Stimulated activated CD4-positive, alpha-beta T cell treated with anti-CD3 and anti-CD28 coated beads, Interleukin-12 subunit alpha, Interleukin-12 subunit beta, amount 100 ng/mL, for 48 hours (primary cell): ENCODE results near the gene ZNRF3.

Source experiments
- DNase-seq, 3 donors: peaks; one replicate each; pipeline ENCODE4 v3.0.0-alpha.2; 2020; ENCODE audit warnings: low read depth in 2 of 3, low spot score in 1 of 3

The ZNRF3 gene

DNA sequence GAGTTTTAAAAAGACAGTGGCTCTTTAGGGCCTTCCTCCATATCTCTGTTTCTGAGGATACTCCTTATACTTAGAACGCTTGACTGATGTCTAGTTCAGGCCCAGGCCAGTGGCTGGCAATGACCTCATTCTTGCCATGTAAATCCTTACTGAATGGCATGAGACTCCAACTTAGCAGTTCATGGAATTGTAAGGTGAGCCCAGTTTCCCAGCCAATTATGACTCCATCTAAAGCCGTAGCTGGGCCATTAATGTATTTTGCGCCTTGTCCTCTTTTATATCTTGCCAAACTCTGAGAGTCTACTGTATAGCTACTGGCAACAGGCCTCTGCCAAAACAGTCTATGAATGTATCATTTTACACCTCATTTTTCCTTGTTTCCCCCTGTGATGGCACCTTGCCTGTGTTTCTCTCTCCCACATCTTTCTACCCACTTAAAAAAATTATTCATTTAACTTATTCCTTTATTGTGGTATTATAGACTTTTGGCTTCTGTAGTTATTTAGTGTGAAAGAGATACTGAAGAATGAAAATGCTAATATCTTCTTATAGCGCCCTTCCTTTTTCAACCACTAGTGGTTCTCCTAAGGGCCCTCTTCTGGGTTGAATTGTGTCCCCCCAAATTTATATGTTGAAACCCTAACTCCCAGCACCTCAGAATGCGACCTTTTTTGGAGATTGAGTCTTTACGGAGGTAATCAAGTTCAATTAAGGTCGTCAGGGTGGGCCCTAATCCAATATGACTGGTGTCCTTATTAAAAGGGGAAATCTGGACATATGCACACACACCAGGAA, 67.4 kb downstream of the ZNRF3 start:
- DNase-seq: no peak

DNA sequence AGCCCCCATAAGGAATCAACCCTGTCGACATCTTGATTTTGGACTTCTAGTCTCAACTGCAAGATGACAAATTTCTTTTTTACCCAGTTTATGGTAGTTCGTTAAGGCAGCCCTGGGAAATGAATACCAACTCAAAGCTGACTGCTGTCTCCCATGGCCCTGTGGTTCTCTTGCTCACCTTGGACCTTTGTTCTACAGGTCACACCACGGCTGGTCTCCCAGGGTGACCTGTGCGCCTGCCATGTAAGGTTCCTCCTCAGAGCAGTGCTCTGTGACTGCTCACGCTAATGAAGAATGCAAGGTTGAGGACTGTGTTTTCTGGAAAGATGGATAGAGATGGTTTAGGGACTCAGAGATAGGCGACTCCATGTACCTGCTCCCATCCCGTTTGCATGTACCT, 68.2 kb downstream of the ZNRF3 start:
- no peak for DNase-seq

GRCh38 chr22:28951969-28952521, 68.7 kb downstream of the ZNRF3 start:
- DNase-seq: no peak

- DNase-seq: no peak
Observed at GRCh38 chr22:28952857-28953256, 69.5 kb downstream of the ZNRF3 start.

- DNase-seq: no peak
Observed at GRCh38 chr22:28953403-28953802, 70.0 kb downstream of the ZNRF3 start.

- no peak for DNase-seq
Observed at GRCh38 chr22:28953976-28954880, 70.9 kb downstream of the ZNRF3 start.

GRCh38 chr22:28955817-28956216, 72.4 kb downstream of the ZNRF3 start:
- peak; percentile 70 to 81 (median 78) for DNase-seq

- no peak for DNase-seq
Observed at GRCh38 chr22:28956506-28956905, 73.1 kb downstream of the ZNRF3 start.

DNA sequence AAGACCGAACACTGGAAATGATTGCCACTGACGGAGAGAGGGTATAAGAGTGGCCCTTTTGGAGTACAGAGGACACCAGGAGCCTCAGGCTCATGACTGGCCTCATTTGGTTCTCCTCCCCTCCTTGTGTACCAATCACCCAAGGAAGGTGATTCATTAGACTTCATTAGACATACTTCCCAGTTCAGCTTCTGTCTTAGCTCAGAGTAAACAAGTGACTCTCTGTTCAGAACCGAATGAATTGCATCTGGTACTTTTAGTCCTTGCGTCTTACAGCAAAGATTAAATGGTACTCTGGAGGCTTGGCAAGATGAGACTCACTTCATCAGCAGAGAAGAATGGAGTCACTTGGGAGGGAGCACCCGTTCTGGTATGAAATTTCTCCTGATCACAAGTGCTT, 75.2 kb downstream of the ZNRF3 start:
- no peak for DNase-seq

DNA sequence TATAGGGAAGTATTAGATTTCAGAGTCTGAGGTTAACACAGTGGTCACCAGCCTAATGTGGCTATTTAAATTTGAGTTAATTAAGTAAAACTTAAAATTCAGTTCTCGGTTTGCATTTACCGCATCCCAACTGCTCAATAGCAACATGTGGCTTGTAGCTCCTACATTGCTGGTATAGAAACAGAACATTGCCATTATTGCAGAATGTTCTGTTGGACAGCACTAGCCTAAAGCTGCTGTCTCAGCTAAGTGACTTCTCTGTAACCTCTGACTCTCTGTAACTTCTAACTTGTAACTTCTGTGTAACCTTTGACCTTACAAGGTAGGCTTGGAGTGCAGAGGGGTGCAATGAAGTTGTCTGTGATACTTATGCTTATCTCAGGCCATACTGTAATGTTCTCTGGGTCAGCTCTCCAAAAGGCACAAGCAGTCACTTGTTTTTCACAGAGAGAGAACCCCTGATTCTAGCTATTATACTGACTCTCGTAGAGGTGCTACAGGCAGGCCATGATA, 78.7 kb downstream of the ZNRF3 start:
- DNase-seq: no peak

DNA sequence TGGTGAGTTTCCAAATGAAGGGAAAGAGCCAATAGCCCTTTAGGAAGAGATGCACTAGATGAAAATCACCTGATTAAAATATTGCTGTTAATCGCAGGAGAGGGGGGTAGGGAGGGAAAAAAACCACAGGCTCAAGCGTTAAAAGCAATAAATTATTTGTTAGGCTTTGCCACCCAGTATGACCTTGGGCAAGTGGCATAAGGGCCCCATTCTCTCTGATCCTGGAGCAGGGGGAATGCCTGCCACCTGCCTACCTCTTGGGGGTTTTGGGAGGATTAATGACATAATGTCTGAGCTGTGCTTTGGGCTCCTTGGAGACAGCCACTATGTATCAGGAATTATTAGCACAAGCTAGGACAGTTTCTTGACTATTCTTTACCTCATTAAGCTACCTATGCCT, 80.0 kb downstream of the ZNRF3 start:
- DNase-seq: no peak

- DNase-seq: no peak
Observed at GRCh38 chr22:28967163-28967665, 83.8 kb downstream of the ZNRF3 start.

- DNase-seq: no peak
Observed at GRCh38 chr22:28967969-28968368, 84.6 kb downstream of the ZNRF3 start.

DNA sequence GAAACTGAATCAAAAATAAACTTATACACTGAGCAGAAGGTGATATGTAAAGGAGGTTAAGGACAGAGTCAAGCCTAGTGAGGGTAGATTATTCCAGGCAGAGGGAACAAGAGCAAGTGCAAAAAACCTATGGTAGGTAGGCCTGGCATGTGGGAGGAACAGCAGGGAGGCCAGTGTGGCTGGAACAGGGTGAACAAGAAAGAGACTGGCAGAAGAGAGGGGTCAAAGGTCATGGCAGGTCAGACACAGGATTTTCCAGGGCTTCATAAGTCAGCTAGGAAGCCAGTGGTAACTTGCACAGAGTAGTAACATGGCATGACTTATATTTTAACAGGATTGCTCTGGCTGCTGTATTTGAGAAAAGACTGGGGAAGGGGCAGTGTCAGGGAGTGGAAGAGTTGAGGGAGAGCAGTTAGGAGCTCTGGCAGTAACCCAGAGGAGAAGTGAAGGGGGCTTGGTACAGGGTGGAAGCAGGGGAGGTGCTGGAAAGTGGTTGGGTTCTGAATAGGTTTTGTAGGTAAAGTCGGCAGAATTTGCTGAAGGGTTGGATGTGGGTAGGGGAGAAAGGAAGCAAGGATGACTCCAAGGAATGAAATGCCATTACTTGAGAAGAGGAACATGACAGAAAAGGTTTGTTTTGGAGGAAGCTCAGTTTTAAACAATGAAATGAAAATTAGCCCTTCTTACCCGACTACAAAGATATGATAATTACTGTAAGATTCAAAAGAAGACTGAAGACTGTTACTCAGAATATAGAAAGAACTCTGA, 86.2 kb downstream of the ZNRF3 start:
- no peak for DNase-seq

DNA sequence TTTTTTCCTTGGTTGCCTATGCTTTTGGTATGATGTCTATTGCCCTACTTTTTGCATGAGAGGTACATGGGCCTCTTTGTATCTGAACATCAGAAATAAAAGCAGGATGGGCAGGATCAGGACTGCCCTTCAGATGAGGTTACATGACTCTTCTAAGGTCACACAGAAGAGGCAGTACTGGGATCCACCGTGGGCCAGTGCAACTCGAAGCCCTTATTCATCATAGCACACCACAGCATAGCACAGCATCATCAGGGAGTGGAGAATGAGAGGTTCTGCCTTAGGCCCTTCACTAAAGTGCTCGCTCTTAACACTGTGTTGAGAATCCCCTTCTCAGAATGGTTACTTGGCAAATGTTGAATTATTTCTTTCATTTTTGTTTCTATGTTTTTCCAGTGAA, 90.0 kb downstream of the ZNRF3 start:
- no peak for DNase-seq

GRCh38 chr22:28977060-28977459, 93.7 kb downstream of the ZNRF3 start:
- DNase-seq: no peak

- no peak for DNase-seq
Observed at GRCh38 chr22:28977481-28977971, 94.2 kb downstream of the ZNRF3 start.

DNA sequence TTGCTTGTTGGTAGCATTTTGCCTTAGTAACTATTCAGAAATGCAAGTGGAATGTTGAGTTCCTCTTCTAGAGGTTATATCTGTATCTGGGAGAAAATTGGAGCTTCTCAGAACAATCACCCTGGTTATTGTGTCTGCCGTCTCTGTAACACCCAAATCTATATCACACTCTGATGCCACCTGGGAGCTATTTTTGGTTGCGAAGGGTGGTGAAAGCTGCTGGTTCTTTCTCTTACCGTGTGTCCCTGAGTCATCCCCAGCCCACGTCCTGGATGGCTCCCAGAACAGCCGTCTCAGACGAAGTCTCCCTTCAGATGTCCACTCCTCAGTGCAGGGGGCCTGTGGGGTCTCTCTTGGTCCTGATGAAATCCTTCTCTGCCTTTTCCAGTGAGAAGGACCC, 94.8 kb downstream of the ZNRF3 start:
- DNase-seq: peak in 1 of 3 donors; percentile 6

GRCh38 chr22:28978863-28979796, 95.8 kb downstream of the ZNRF3 start:
- no peak for DNase-seq
